HepG2 (cell line): Measurements from ENCODE around the gene HYLS1. TPM values are rescaled to one million over a fixed set of nuclear protein-coding genes. Genes with fewer than 3 reads are reported as not detected.
A peak's percentile ranks its signal among the peaks of the same experiment; 100 is the strongest.

ENCODE experiments used
- ZFP36 ChIP-seq: fragments of 150-350 bp; IDR thresholded peaks from 2 replicates; pipeline ENCODE4 v1.6.1; 2018; ENCODE audit warnings: borderline replicate concordance, low read length, low read depth; ENCODE audit not compliant: partially characterized antibody
- ZNF10 ChIP-seq: sonication (generic); formaldehyde crosslinking; IDR thresholded peaks from 2 replicates; pipeline ENCODE4 v1.4.0; 2020; ENCODE audit warnings: mild to moderate bottlenecking, low read depth, missing genetic modification reagents, borderline replicate concordance
- ZNF331 ChIP-seq: sonication (generic); formaldehyde crosslinking; IDR thresholded peaks from 2 replicates; pipeline ENCODE4 v1.4.0; 2020; ENCODE audit warnings: missing genetic modification reagents
- ZNF337 ChIP-seq: sonication (generic); formaldehyde crosslinking; IDR thresholded peaks from 2 replicates; pipeline ENCODE4 v1.5.1; 2020; ENCODE audit warnings: missing genetic modification reagents, low read depth, mild to moderate bottlenecking, borderline replicate concordance
- ZNF484 ChIP-seq: sonication (generic); formaldehyde crosslinking; IDR thresholded peaks from 2 replicates; pipeline ENCODE4 v1.5.1; 2020; ENCODE audit warnings: mild to moderate bottlenecking, low read depth, missing genetic modification reagents, borderline replicate concordance
- ZNF510 ChIP-seq: sonication (generic); formaldehyde crosslinking; IDR thresholded peaks from 2 replicates; pipeline ENCODE4 v1.4.0; 2020; ENCODE audit warnings: low read depth, mild to moderate bottlenecking, missing genetic modification reagents
- ZNF644 ChIP-seq: IDR thresholded peaks from 2 replicates; pipeline ENCODE4 v1.6.1; 2016; ENCODE audit warnings: low read depth
- polyA plus RNA-seq, 8 experiments: library from polyadenylated mRNA; depleted of rRNA in 3 of 8; stranded (reverse) in 7 of 8; unstranded in 1 of 8; fragments of >200 nt; fragmentation: Illumina TruSeq in 4 of 8; extraction: Trizol in 4 of 8; gene quantifications; 2 replicates each; pipeline versions ENCODE4 v1.2.1 to v1.2.3, GENCODE V29; 2011 to 2016; ENCODE audit warnings: low read depth in 4 of 8, missing spikeins in 1 of 8, mixed read lengths in 1 of 8; ENCODE audit not compliant: insufficient read depth in 1 of 8
- total RNA-seq, 5 experiments: library from RNA; depleted of rRNA; stranded (reverse); fragments of >200 nt; fragmentation: Illumina TruSeq; extraction: Trizol; gene quantifications; 2 replicates each; pipeline ENCODE4 v1.2.3, GENCODE V29; 2016; ENCODE audit warnings: low read depth in 1 of 5
- TF ChIP-seq, protein P1 (sequence below): sonication (generic); formaldehyde crosslinking; IDR thresholded peaks from 2 replicates; pipeline ENCODE4 v1.5.0; 2020; ENCODE audit warnings: mild to moderate bottlenecking, missing genetic modification reagents, moderate library complexity
- TF ChIP-seq, protein P2 (sequence below): sonication (generic); formaldehyde crosslinking; IDR thresholded peaks from 2 replicates; pipeline ENCODE4 v1.5.1; 2020; ENCODE audit warnings: mild to moderate bottlenecking, missing genetic modification reagents
- TF ChIP-seq, protein P3 (sequence below): sonication (generic); formaldehyde crosslinking; IDR thresholded peaks from 2 replicates; pipeline ENCODE4 v1.5.0; 2020; ENCODE audit warnings: missing genetic modification reagents, mild to moderate bottlenecking, borderline replicate concordance
- TF ChIP-seq, protein P4 (sequence below): sonication (generic); formaldehyde crosslinking; IDR thresholded peaks from 2 replicates; pipeline ENCODE4 v1.5.0; 2020; ENCODE audit warnings: mild to moderate bottlenecking, missing genetic modification reagents, borderline replicate concordance

HYLS1 gene
- total and polyA plus RNA-seq, 2 of the 13 experiments (the other 11 are each of a cell fraction or from before 2014, with no cell fraction given), result 1.3 to 3.8 TPM

DNA sequence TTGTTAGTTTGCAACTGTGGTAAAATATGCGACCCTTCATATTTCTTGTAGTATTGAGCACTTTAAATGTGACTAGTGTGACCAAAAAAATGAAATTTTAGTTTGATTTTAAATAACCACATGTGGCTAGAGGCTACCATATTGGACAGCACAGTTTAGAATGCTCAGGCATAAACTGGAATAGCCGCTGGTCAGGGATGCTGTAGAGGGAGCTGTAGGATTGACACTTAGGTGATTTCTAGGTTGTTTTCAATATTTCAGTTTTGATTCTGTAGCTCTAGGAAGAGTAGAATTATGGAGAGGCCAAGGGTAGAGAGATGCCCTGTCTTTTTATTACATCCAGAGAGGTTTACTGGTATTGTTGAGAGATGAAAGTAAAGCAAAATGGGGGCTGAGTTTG is 47.6 kb downstream of the HYLS1 start (continued):
- TF ChIP-seq ZNF337 (no peak), ZNF484 (CRISPR knock-in tag) (no peak), ZNF510 (CRISPR knock-in tag) (no peak), ZNF331 (CRISPR knock-in tag) (no peak), ZFP36 (no peak), ZNF644 (CRISPR knock-in tag) (peak; percentile 22; the same call in 1 of the 2 replicates), ZNF10 (CRISPR knock-in tag) (no peak)
- TF ChIP-seq, protein P1, sequence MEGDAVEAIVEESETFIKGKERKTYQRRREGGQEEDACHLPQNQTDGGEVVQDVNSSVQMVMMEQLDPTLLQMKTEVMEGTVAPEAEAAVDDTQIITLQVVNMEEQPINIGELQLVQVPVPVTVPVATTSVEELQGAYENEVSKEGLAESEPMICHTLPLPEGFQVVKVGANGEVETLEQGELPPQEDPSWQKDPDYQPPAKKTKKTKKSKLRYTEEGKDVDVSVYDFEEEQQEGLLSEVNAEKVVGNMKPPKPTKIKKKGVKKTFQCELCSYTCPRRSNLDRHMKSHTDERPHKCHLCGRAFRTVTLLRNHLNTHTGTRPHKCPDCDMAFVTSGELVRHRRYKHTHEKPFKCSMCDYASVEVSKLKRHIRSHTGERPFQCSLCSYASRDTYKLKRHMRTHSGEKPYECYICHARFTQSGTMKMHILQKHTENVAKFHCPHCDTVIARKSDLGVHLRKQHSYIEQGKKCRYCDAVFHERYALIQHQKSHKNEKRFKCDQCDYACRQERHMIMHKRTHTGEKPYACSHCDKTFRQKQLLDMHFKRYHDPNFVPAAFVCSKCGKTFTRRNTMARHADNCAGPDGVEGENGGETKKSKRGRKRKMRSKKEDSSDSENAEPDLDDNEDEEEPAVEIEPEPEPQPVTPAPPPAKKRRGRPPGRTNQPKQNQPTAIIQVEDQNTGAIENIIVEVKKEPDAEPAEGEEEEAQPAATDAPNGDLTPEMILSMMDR (CRISPR knock-in tag), result peak; percentile 49
- TF ChIP-seq, protein P2, sequence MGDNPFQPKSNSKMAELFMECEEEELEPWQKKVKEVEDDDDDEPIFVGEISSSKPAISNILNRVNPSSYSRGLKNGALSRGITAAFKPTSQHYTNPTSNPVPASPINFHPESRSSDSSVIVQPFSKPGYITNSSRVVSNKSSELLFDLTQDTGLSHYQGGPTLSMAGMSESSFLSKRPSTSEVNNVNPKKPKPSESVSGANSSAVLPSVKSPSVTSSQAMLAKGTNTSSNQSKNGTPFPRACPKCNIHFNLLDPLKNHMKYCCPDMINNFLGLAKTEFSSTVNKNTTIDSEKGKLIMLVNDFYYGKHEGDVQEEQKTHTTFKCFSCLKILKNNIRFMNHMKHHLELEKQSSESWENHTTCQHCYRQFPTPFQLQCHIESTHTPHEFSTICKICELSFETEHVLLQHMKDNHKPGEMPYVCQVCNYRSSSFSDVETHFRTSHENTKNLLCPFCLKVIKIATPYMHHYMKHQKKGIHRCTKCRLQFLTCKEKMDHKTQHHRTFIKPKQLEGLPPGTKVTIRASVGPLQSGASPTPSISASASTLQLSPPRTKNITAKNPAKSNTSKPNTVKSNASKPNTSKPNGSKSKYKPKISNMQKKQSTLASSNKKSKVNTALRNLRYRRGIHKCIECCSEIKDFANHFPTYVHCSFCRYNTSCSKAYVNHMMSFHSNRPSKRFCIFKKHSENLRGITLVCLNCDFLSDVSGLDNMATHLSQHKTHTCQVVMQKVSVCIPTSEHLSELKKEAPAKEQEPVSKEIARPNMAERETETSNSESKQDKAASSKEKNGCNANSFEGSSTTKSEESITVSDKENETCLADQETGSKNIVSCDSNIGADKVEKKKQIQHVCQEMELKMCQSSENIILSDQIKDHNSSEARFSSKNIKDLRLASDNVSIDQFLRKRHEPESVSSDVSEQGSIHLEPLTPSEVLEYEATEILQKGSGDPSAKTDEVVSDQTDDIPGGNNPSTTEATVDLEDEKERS (CRISPR knock-in tag), result no peak
- TF ChIP-seq, protein P3, sequence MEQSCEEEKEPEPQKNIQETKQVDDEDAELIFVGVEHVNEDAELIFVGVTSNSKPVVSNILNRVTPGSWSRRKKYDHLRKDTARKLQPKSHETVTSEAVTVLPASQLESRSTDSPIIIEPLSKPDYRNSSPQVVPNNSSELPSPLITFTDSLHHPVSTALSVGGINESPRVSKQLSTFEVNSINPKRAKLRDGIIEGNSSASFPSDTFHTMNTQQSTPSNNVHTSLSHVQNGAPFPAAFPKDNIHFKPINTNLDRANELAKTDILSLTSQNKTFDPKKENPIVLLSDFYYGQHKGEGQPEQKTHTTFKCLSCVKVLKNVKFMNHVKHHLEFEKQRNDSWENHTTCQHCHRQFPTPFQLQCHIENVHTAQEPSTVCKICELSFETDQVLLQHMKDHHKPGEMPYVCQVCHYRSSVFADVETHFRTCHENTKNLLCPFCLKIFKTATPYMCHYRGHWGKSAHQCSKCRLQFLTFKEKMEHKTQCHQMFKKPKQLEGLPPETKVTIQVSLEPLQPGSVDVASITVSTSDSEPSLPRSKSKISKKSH (CRISPR knock-in tag), result no peak
- TF ChIP-seq, protein P4, sequence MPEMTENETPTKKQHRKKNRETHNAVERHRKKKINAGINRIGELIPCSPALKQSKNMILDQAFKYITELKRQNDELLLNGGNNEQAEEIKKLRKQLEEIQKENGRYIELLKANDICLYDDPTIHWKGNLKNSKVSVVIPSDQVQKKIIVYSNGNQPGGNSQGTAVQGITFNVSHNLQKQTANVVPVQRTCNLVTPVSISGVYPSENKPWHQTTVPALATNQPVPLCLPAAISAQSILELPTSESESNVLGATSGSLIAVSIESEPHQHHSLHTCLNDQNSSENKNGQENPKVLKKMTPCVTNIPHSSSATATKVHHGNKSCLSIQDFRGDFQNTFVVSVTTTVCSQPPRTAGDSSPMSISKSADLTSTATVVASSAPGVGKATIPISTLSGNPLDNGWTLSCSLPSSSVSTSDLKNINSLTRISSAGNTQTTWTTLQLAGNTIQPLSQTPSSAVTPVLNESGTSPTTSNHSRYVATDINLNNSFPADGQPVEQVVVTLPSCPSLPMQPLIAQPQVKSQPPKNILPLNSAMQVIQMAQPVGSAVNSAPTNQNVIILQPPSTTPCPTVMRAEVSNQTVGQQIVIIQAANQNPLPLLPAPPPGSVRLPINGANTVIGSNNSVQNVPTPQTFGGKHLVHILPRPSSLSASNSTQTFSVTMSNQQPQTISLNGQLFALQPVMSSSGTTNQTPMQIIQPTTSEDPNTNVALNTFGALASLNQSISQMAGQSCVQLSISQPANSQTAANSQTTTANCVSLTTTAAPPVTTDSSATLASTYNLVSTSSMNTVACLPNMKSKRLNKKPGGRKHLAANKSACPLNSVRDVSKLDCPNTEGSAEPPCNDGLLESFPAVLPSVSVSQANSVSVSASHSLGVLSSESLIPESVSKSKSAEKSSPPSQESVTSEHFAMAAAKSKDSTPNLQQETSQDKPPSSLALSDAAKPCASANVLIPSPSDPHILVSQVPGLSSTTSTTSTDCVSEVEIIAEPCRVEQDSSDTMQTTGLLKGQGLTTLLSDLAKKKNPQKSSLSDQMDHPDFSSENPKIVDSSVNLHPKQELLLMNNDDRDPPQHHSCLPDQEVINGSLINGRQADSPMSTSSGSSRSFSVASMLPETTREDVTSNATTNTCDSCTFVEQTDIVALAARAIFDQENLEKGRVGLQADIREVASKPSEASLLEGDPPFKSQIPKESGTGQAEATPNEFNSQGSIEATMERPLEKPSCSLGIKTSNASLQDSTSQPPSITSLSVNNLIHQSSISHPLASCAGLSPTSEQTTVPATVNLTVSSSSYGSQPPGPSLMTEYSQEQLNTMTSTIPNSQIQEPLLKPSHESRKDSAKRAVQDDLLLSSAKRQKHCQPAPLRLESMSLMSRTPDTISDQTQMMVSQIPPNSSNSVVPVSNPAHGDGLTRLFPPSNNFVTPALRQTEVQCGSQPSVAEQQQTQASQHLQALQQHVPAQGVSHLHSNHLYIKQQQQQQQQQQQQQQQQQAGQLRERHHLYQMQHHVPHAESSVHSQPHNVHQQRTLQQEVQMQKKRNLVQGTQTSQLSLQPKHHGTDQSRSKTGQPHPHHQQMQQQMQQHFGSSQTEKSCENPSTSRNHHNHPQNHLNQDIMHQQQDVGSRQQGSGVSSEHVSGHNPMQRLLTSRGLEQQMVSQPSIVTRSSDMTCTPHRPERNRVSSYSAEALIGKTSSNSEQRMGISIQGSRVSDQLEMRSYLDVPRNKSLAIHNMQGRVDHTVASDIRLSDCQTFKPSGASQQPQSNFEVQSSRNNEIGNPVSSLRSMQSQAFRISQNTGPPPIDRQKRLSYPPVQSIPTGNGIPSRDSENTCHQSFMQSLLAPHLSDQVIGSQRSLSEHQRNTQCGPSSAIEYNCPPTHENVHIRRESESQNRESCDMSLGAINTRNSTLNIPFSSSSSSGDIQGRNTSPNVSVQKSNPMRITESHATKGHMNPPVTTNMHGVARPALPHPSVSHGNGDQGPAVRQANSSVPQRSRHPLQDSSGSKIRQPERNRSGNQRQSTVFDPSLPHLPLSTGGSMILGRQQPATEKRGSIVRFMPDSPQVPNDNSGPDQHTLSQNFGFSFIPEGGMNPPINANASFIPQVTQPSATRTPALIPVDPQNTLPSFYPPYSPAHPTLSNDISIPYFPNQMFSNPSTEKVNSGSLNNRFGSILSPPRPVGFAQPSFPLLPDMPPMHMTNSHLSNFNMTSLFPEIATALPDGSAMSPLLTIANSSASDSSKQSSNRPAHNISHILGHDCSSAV (CRISPR knock-in tag), result no peak
